Body of pancreas (tissue), 4 donors: Measurements from ENCODE around the gene MAN2A2.
"Not testable (repeated sequence)": the region's sequence is repeated elsewhere in the genome, so short reads cannot be mapped to it uniquely, and the experiment has no call there.

Source experiments
- POLR2A ChIP-seq, 3 donors: fragments of 450-650 bp; IDR thresholded peaks; one replicate each; pipeline ENCODE4 v1.6.1; 2016; ENCODE audit warnings: antibody characterized with exemption in 3 of 3, mild to moderate bottlenecking in 2 of 3
- TF ChIP-seq, protein P1 (sequence below), 7 experiments: fragments of 450-650 bp in 4 of 7; fragments of 200-600 bp in 3 of 7; sonication (generic) in 3 of 7; IDR thresholded peaks; one replicate each; pipeline ENCODE4 v1.5.1; 2016 to 2019; ENCODE audit warnings: antibody characterized with exemption in 7 of 7

- TF ChIP-seq, protein P1, sequence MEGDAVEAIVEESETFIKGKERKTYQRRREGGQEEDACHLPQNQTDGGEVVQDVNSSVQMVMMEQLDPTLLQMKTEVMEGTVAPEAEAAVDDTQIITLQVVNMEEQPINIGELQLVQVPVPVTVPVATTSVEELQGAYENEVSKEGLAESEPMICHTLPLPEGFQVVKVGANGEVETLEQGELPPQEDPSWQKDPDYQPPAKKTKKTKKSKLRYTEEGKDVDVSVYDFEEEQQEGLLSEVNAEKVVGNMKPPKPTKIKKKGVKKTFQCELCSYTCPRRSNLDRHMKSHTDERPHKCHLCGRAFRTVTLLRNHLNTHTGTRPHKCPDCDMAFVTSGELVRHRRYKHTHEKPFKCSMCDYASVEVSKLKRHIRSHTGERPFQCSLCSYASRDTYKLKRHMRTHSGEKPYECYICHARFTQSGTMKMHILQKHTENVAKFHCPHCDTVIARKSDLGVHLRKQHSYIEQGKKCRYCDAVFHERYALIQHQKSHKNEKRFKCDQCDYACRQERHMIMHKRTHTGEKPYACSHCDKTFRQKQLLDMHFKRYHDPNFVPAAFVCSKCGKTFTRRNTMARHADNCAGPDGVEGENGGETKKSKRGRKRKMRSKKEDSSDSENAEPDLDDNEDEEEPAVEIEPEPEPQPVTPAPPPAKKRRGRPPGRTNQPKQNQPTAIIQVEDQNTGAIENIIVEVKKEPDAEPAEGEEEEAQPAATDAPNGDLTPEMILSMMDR (IDR thresholded peaks at IDR 0.05): not testable (repeated sequence)
- TF ChIP-seq POLR2A (IDR thresholded peaks at IDR 0.05): not testable (repeated sequence)
Measured at GRCh38 chr15:90922712-90923322, 19.7 kb downstream of the MAN2A2 start.
